PC-3 (cell line): Measurements from ENCODE around the gene KCNC3. TPM values are rescaled to one million over a fixed set of nuclear protein-coding genes. Genes with fewer than 3 reads are reported as not detected.

Source experiments
- ATAC-seq: fragments of 200-7000 bp; cut with Tn5 transposase; 2 replicates; pipeline ENCODE4 v1.9.1; 2020; ENCODE audit warnings: mild to moderate bottlenecking, moderate library complexity
- BruUV-seq: library from RNA; stranded (reverse); fragments of 400-500 nt; replicated peaks from 2 replicates; lab custom pipeline; 2021; lab: Mats Ljungman, UMichigan
- CTCF ChIA-PET: fragments of 300-600 bp; sonication (Branson Sonifier 250); formaldehyde crosslinking; loops from one replicate; lab custom pipeline; 2022; ENCODE audit warnings: antibody characterized with exemption; lab: Charles Lee
- POLR2A ChIA-PET: fragments of 300-600 bp; sonication (Branson Sonifier 250); formaldehyde crosslinking; loops from one replicate; lab custom pipeline; 2022; ENCODE audit warnings: antibody characterized with exemption; ENCODE audit not compliant: unreplicated experiment; lab: Charles Lee
- DNase-seq: peaks from one replicate; pipeline ENCODE4 v3.0.0-alpha.2; 2015
- H2AFZ ChIP-seq: fragments of 300-600 bp; sonication (generic); 2 replicates; pipeline ENCODE4 v1.6.0; 2016; ENCODE audit warnings: antibody characterized with exemption, low read length
- H3F3A ChIP-seq: fragments of 300-600 bp; sonication (generic); one replicate; pipeline ENCODE4 v1.6.0; 2017; ENCODE audit warnings: antibody characterized with exemption, low read length, control low read depth, mild to moderate bottlenecking; ENCODE audit not compliant: unreplicated experiment
- H3K27ac ChIP-seq: fragments of 300-600 bp; sonication (generic); 2 replicates; pipeline ENCODE4 v1.5.1; 2016; ENCODE audit warnings: mild to moderate bottlenecking, low read length
- H3K27me3 ChIP-seq: fragments of 300-600 bp; sonication (generic); 2 replicates; pipeline ENCODE4 v1.6.1; 2016; ENCODE audit warnings: low read length, mixed read lengths
- H3K36me3 ChIP-seq: fragments of 300-600 bp; sonication (generic); 2 replicates; pipeline ENCODE4 v1.6.1; 2016; ENCODE audit warnings: low read depth, mixed run types, low read length, mixed read lengths
- H3K4me1 ChIP-seq: fragments of 300-600 bp; sonication (generic); 2 replicates; pipeline ENCODE4 v1.5.1; 2016; ENCODE audit warnings: low read length; ENCODE audit not compliant: insufficient read depth
- H3K4me2 ChIP-seq: fragments of 300-600 bp; sonication (generic); 2 replicates; pipeline ENCODE4 v1.6.0; 2016; ENCODE audit warnings: low read length
- H3K4me3 ChIP-seq: fragments of 300-600 bp; sonication (generic); 2 replicates; pipeline ENCODE4 v1.5.1; 2016; ENCODE audit warnings: mild to moderate bottlenecking, low read length, mixed read lengths
- H3K79me2 ChIP-seq: fragments of 300-600 bp; sonication (generic); 2 replicates; pipeline ENCODE4 v1.6.1; 2017; ENCODE audit warnings: low read length, mixed read lengths
- H3K9ac ChIP-seq: fragments of 300-600 bp; sonication (generic); 2 replicates; pipeline ENCODE4 v1.6.0; 2016; ENCODE audit warnings: mild to moderate bottlenecking, low read length
- H3K9me2 ChIP-seq: fragments of 300-600 bp; sonication (generic); replicated peaks from 2 replicates; pipeline ENCODE4 v1.6.1; 2016; ENCODE audit warnings: mixed run types, low read length, mixed read lengths
- H3K9me3 ChIP-seq: fragments of 300-600 bp; sonication (generic); 2 replicates; pipeline ENCODE4 v1.6.1; 2016; ENCODE audit warnings: low read length, mixed read lengths
- H4K20me1 ChIP-seq: fragments of 300-600 bp; sonication (generic); 2 replicates; pipeline ENCODE4 v1.6.1; 2016; ENCODE audit warnings: low read length, mixed read lengths
- EZH2 ChIP-seq: fragments of 300-600 bp; sonication (generic); IDR thresholded peaks from one replicate; pipeline ENCODE4 v1.6.1; 2017; ENCODE audit warnings: antibody characterized with exemption, mild to moderate bottlenecking, low read length; ENCODE audit not compliant: unreplicated experiment
- EZH2phosphoT487 ChIP-seq: fragments of 300-600 bp; sonication (generic); IDR thresholded peaks from 2 replicates; pipeline ENCODE4 v1.6.1; 2018; ENCODE audit warnings: mild to moderate bottlenecking, antibody characterized with exemption, low read length, borderline replicate concordance
- intact Hi-C: fragments of 100-400 bp; cut with micrococcal nuclease; formaldehyde crosslinking; loops from 2 replicates; pipeline ENCODE4 v1.9.0; 2023
- total RNA-seq: library from RNA; depleted of rRNA; stranded (reverse); fragments of >200 nt; gene quantifications from 2 replicates; pipeline ENCODE4 v1.2.3, GENCODE V29; 2014; rRNA removed
- TF ChIP-seq, protein P1 (sequence below): fragments of 300-600 bp; sonication (generic); conservative IDR thresholded peaks from 2 replicates; pipeline ENCODE4 v1.5.1; 2017; ENCODE audit warnings: antibody characterized with exemption, low read depth, mild to moderate bottlenecking, low read length

KCNC3 gene
- total RNA-seq, 1 experiment from 2014 or later, result 3.1 TPM

- H3K4me2 ChIP-seq, result no peak overlapping the region
- peaks cover 7% of the 10 kb centered on the region; the same call in 1 of the 2 replicates for H3K36me3 ChIP-seq
- no peaks in the 10 kb centered on the region for H3K27me3 ChIP-seq
- no peaks in the 10 kb centered on the region for H4K20me1 ChIP-seq
- BruUV-seq, result no TSS peak
- DNase-seq (no peak), ATAC-seq (no peak)
- no peak overlapping the region for H3K4me3 ChIP-seq
- ChIA-PET CTCF (interaction anchor here (1.0 kb wide), 1 partner anchor 64 kb away, joined by 8 read pairs; the partner anchor contains the start of gene KCNC3), POLR2A (no interaction called here)
- H3K4me1 ChIP-seq, result no peaks in the 10 kb centered on the region
- H3K79me2 ChIP-seq, result no peaks in the 10 kb centered on the region
- no peak overlapping the region for H2AFZ ChIP-seq
- H3K9me2 ChIP-seq, result no peaks in the 10 kb centered on the region
- no peaks in the 10 kb centered on the region for H3K9me3 ChIP-seq
- no peak overlapping the region for H3K9ac ChIP-seq
- TF ChIP-seq EZH2 (no peak), EZH2phosphoT487 (no peak)
- TF ChIP-seq, protein P1, sequence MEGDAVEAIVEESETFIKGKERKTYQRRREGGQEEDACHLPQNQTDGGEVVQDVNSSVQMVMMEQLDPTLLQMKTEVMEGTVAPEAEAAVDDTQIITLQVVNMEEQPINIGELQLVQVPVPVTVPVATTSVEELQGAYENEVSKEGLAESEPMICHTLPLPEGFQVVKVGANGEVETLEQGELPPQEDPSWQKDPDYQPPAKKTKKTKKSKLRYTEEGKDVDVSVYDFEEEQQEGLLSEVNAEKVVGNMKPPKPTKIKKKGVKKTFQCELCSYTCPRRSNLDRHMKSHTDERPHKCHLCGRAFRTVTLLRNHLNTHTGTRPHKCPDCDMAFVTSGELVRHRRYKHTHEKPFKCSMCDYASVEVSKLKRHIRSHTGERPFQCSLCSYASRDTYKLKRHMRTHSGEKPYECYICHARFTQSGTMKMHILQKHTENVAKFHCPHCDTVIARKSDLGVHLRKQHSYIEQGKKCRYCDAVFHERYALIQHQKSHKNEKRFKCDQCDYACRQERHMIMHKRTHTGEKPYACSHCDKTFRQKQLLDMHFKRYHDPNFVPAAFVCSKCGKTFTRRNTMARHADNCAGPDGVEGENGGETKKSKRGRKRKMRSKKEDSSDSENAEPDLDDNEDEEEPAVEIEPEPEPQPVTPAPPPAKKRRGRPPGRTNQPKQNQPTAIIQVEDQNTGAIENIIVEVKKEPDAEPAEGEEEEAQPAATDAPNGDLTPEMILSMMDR, result no peak
- H3K27ac ChIP-seq, result no peak overlapping the region
- no peaks in the 10 kb centered on the region for H3F3A ChIP-seq
- intact Hi-C loops, result no loop called here
Observed at GRCh38 chr19:50264483-50265186, 64.5 kb downstream of the KCNC3 start.

- Histone ChIP-seq H3K27me3 (no peaks in the 10 kb centered on the region), H3K36me3 (peaks cover 6% of the 10 kb centered on the region; the same call in 1 of the 2 replicates), H4K20me1 (no peaks in the 10 kb centered on the region), H3F3A (no peaks in the 10 kb centered on the region), H3K4me1 (no peaks in the 10 kb centered on the region), H3K9ac (no peak overlapping the region), H3K27ac (no peak overlapping the region), H3K9me2 (no peaks in the 10 kb centered on the region), H3K79me2 (no peaks in the 10 kb centered on the region), H2AFZ (no peak overlapping the region), H3K4me2 (no peak overlapping the region), H3K9me3 (no peaks in the 10 kb centered on the region), H3K4me3 (no peak overlapping the region)
- DNase-seq, result no peak
- CTCF ChIA-PET, result no interaction called here
- intact Hi-C loops, result no loop called here
- no peak for ATAC-seq
- POLR2A ChIA-PET, result no interaction called here
- TF ChIP-seq, protein P1, result no peak
- TF ChIP-seq EZH2phosphoT487 (no peak), EZH2 (no peak)
- BruUV-seq, result no TSS peak
Observed at GRCh38 chr19:50263176-50263575, 66.0 kb downstream of the KCNC3 start.

Other genes with a start within 250 kb of the KCNC3 start
- not detected in 2 replicates for gene IZUMO2, start 166.1 kb downstream of the KCNC3 start, total RNA-seq
- 20.2 and 28.5 TPM in 2 replicates for gene MYH14, start 125.8 kb downstream of the KCNC3 start, total RNA-seq
- 1.2 and 3.0 TPM in 2 replicates for gene NAPSA, start 36.3 kb upstream of the KCNC3 start, total RNA-seq
- gene NR1H2, start 47.1 kb upstream of the KCNC3 start, total RNA-seq, result 130 and 152 TPM in 2 replicates
- gene POLD1, start 55.0 kb upstream of the KCNC3 start, total RNA-seq, result 165 and 210 TPM in 2 replicates
- not detected in 2 replicates for gene SPIB, start 89.6 kb upstream of the KCNC3 start, total RNA-seq
- not detected in 2 replicates for gene MYBPC2, start 103.5 kb upstream of the KCNC3 start, total RNA-seq
- 228 and 286 TPM in 2 replicates for gene EMC10, start 147.1 kb upstream of the KCNC3 start, total RNA-seq
- gene GARIN5A, start 147.5 kb upstream of the KCNC3 start, total RNA-seq, result 3.5 and 6.2 TPM in 2 replicates
- gene JOSD2, start 181.8 kb upstream of the KCNC3 start, total RNA-seq, result 60.8 and 71.5 TPM in 2 replicates
- gene ASPDH, start 184.5 kb upstream of the KCNC3 start, total RNA-seq, result not detected in 2 replicates
- 0.26 and 0.52 TPM in 2 replicates for gene LRRC4B, start 239.1 kb upstream of the KCNC3 start, total RNA-seq